Muscle of back (tissue), 13 donors: Measurements from ENCODE around the gene FBXO40. TPM values are rescaled to one million over a fixed set of nuclear protein-coding genes. Genes with fewer than 3 reads are reported as not detected.
"Not testable (repeated sequence)": the region's sequence is repeated elsewhere in the genome, so short reads cannot be mapped to it uniquely, and the experiment has no call there.

Source experiments
- DNase-seq, 3 donors: peaks; one replicate each; pipeline versions ENCODE4 v3.0.0 to v3.0.0-alpha.2; 2013
- long read RNA-seq, 9 donors: transcript quantifications; one replicate each; lab custom pipeline, GENCODE V29; 2026
- polyA plus RNA-seq, 10 donors: library from polyadenylated mRNA; unstranded; fragments of 120-200 nt; gene quantifications; one replicate each; pipeline ENCODE4 v1.2.1, GENCODE V29; 2013; ENCODE audit not compliant: insufficient read length in 10 of 10

The FBXO40 gene, protein sequence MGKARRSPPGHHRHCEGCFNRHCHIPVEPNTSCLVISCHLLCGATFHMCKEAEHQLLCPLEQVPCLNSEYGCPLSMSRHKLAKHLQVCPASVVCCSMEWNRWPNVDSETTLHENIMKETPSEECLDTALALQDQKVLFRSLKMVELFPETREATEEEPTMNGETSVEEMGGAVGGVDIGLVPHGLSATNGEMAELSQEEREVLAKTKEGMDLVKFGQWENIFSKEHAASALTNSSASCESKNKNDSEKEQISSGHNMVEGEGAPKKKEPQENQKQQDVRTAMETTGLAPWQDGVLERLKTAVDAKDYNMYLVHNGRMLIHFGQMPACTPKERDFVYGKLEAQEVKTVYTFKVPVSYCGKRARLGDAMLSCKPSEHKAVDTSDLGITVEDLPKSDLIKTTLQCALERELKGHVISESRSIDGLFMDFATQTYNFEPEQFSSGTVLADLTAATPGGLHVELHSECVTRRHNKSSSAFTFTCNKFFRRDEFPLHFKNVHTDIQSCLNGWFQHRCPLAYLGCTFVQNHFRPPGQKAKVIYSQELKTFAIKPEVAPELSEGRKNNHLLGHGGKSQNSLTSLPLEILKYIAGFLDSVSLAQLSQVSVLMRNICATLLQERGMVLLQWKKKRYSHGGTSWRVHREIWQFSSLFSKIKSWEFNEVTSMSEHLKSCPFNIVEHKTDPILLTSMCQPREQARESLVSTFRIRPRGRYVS
- 1 to 10 TPM; 2.0 to 5.1 (median 2.4) TPM for polyA plus RNA-seq
- long read RNA-seq, donor 1, full-length matches to known transcripts: 1 of 1 reads
- long read RNA-seq, donor 1, partial matches to known transcripts: 0 of 1 reads
- long read RNA-seq, donor 1, other reads (novel, unspliced or antisense): 0 of 1 reads
- long read RNA-seq, donor 2: 0 reads
- long read RNA-seq, donor 3: 0 reads
- long read RNA-seq, donor 4: 0 reads
- long read RNA-seq, donor 5: 0 reads
- long read RNA-seq, donor 6: 0 reads
- long read RNA-seq, donor 7: 0 reads
- long read RNA-seq, donor 8: 0 reads
- long read RNA-seq, donor 9: 0 reads

- DNase-seq: peak in 2 of 3 donors; percentile 5 to 9
Measured at GRCh38 chr3:121592856-121593702, at the start of gene FBXO40. TSS of gene FBXO40 (plus strand) at chr3:121593379. CDS start at chr3:121620576, 27,197 bp downstream.

DNA sequence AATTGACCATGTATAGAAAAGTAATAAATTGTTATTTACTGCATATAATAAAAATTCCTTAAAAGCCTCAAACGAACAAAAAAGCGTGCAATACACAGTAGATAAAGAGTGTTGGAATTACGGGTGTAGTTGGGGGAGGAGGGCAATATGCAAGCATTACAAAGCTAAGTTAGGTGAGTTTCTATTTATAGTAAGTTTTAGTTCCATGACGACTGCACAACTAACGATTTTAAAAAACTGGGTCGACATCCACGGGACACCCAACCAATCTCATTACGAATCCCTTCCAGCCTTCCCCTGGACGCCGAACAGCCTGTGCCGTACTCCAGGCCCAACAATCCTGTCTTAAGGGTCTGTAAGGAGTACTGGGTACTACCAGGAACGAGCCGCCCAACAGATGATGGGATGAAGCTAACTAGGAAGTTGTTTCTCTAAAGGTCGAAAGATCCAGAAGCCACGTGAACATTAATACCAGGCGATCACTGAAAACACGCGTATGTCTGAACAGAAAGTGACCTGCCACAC, 48.1 kb upstream of the FBXO40 start:
- peak in 1 of 3 donors; percentile 0 for DNase-seq

DNA sequence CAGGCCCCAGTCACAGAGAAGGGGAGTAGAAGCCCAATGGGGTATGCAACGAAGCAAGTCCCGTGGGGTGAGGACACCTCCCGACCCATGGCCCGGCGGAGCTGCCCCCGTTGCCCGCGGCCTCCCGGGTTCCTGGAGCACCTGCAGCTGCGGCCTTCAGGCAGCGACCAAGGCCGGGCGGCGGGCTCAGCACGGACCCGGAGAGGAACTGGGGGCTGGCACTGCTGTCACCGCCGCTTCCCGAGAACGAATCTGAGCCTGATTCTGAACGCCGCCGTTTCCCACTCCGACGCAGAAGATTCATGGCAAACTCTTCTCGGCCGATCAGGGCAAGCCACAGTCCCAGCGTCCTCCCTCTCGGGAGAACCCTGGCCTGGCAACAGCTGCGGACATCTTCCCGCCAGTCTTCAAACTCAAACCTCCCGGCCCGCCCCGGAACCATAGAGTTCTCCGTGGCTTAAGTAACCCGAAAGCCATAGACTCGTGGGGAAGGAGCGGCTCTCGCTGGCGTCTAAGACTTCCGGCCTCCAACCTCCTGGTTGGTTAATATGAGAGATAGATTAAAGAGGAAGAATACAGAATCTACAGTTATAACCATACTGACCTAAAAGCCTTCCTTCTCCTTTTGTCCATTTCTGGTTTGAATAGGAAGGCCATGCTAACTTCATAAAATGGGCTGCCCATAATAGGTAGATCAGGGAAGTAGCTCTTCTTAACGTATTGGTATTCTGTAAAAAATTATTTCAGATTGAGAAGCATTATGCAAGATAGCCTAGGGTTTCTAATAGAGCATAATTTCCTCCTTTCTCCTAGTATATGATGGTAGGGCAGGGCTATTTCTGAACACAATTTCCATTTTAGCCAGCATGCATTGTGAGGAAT, 47.4 kb upstream of the FBXO40 start, which contains the start of gene POLQ:
Gene POLQ (minus strand): TSS at position 415 of the 882 bp plus-strand sequence. CDS start 111 bp downstream, at position 304.
- DNase-seq: peak; percentile 94 to 97 (median 95)

DNA sequence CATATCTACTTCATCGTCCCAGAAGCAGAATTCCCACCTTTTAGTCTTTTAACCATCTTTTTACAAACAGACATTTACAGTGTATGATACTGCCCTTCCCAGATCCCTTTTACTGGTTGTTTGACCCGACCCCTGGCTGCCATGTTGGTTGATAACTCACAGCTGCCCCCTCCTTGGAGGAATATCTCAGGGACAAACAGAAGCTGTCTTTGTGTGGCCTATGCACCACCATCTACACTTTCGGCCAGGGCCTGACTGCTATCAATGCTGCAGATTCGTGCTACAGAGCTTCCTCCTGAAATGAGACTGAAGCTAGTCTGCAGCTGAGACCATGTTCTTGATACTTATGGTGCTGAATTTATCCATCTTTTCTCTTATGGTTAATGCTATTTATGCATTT, 40.8 kb upstream of the FBXO40 start:
- DNase-seq: no peak

DNA sequence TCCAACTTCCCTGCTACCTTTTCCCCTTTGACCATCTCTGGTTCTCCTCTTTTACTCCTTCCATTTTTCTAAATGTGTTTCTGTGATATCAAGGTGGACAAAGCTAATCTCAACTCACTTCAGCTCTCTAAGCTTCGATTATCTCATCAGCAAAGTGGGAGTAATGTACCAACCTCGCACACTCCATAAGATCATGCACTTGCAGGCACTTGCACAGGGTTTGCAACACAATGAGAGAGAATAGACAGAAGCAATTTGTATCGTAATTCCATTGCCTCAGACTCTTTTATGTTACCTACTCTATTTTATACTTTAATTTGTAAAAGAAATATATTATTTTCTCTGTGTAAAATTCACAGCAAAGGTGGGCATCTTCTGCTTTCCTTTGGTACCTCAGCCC, 40.4 kb upstream of the FBXO40 start:
- DNase-seq: no peak

DNA sequence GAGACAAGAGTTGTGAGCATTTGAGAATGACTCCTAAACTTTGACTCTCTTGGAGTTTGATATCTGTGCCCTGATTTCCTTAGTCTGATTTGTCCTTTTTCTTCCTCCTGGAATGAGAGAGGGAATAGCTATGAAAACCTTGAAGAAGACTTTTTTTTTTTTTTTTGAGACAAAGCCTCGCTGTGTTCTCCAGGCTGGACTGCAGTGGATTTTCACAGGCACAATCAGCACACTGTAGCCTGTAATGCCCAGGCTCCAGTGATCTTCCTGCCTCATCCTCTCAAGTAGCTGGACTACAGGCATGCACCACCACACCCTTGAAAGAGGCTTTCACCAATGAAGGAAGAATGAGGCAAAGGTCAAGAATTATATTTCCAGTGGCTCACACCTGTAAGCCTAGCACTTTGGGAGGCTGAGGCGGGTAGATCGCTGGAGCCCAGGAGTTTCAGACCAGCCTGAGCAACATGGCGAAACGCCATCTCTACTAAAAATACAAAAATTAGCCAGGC, 35.7 kb upstream of the FBXO40 start:
- no peak for DNase-seq

DNA sequence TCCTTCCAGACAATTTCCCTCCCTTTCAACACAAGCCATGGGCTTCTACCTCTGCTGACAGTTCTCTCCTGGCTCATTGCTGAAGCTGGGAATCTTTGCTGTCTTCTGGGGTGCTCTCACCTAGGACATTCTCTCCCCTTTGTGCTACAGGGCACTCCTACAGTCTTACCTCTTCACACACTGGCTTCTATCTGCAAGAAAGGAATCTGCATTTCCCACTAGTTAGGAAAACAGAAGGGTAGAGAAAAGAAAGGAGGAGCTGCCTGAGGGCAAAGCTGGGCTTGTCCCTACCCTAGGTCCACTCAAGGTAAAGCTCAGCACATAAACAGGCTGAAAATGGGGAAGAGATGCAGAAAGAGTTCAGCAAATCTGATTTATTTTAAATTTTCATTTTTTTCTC, 31.0 kb upstream of the FBXO40 start:
- no peak for DNase-seq

DNA sequence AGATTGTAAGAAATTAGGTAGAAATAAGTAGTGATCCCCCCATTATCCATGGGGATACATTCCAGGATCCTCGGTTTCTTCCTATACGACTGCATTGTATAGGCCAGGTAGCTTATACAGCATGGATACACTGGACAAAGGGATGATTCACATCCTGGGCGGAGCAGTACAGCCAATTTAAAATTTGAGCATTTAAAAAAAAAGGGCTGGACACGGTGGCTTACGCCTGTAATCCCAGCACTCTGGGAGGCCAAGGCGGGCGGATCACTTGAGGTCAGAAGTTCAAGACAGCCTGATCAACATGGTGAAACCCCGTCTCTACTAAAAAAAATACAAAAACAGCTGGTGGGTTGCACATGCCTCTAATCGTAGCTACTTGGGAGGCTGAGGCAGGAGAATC, 26.4 kb upstream of the FBXO40 start:
- DNase-seq: no peak

GRCh38 chr3:121567649-121568048, 25.5 kb upstream of the FBXO40 start, which contains the start of gene ARGFX:
TSS of gene ARGFX (plus strand) at chr3:121567949. CDS start at chr3:121570714, 2,765 bp downstream.
- DNase-seq: no peak

DNA sequence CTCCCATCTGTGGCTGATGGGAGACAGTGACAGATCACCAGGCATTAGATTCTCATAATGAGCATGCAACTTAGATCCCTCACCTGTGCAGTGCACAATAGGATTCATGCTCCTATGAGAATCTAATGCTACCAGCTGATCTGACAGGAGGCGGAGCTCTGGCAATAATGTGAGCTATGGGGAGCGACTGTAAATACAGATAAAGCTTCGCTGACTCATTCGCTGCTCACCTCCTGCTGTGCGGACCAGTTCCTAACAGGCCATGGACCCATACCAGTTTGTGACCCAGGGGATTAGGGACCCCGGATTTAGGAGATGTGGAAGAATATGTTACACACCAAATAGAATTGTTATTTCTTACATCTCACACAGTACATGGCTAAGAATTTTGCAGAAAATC, 18.7 kb upstream of the FBXO40 start:
- DNase-seq: no peak

DNA sequence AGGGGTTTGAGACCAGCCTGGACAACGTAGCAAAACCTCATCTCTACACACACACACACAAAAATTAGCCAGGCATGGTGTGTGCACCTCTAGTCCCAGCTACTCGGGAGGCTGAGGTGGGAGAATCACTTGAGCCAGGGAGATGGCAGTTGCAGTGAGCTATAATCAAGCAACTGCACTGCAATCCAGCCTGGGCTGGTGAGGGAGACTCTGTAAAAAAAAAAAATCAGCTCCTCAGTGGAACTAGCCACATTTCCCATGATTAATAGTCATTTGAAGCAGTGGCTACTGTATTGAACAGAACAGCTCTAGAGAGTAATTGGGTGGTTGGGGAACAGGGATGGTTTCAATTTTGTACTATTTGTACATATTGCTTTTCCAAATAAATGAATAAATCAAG, 11.5 kb upstream of the FBXO40 start:
- DNase-seq: no peak

DNA sequence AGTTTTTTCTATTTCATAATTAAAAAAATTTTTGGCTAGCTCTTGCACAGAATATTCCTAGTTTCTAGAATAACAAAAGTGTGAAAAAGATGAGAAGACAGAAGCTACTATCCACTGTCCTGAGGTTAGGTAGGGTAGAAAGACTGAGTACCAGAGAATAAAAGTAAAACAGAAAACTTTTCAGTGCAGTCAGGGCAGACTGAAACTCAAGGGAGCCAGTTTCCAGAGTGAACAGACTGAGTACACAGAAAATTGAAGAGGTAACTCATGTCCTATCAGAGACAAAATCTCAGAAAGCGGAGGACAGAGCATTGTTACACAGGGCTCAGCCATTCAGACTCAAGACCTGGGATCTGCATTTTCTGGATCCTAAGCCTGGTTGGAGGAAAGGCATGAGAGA, 8.8 kb upstream of the FBXO40 start:
- DNase-seq: no peak

- DNase-seq: not testable (repeated sequence)
Measured at GRCh38 chr3:121593806-121594205, 627 bp downstream of the FBXO40 start.

DNA sequence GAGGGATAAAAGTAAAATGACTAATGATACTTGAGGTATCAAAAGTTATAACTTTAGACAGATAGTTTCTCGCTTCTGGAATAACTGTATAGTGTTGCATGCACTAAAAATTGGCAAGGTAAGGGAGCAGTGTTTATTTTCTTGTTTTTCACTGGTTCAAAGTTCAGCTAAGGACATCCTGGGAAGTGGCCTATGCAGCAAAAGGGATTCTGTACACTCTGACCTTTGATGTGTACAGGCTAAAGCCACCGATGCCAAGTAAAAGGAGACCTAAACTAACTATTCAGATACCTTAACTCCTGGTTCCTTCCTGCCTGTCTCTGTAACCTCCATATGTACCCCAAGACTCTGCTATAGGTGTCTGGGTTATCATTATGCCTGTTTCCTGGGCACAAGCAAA, 1.7 kb downstream of the FBXO40 start:
- no peak for DNase-seq

DNA sequence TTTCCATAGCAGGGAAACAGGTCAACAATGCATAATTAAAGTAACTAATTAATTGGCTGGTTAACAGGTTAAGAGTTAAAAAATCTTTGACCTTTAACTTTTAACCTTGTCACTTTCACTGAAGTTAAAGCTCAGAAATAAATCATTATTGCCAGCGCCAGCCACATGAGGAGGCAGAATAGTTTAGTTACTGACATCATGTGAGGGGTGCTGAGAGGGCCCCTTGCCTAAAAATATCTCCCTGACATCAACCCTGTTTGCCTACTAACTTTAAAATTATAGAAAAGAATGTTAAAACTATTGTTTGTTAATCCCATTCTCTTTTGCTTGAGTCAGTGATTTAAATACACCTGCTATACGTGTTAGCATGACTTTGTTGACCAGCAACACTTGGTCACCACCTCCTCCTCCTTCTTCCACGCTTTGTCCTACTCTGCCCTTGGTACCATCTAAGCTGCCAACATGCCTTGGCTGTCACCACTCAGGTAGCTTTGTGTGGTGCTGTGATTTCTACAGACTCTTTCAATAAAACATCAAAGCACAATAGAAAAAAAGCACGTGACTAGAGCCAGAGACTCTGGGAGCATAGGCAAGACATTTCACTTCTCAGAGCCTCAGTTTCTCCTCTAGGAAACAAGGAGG, 2.7 kb downstream of the FBXO40 start:
- no peak for DNase-seq

DNA sequence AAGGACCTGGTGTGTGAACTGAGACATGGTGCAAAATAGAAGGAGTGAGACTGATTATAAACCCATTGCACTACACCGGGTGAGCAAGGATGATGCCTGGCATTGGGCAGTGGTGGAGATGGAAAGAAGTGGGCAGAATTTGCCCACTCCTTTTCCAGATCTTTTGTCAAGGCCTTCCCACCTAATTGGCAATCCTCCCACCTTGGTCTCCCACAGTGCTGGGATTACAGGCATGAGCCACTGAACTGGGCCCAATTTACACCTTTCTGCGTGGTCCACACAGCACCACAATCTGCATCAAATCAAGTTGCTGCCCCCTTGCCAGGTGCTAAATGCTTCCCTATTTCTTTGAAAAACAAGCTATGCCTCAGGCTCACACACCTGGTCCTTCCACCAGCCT, 5.4 kb downstream of the FBXO40 start:
- DNase-seq: no peak

DNA sequence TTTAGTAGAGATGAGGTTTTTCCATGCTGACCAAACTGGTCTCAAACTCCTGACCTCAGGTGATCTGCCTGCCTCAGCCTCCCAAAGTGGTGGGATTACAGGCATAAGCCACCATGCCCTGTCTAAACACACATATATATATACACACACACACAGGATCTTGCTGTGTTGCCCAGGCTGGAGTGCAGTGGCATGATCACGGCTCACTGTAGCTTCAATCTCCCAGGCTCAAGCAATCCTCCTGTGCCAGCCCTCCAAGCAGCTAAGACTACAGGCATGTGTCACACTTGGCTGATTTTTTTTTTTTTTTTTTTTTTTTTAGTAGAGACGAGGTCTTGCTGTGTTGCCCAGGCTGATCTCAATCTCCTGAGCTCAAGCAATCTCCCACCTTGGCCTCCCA, 6.7 kb downstream of the FBXO40 start:
- not testable (repeated sequence) for DNase-seq

DNA sequence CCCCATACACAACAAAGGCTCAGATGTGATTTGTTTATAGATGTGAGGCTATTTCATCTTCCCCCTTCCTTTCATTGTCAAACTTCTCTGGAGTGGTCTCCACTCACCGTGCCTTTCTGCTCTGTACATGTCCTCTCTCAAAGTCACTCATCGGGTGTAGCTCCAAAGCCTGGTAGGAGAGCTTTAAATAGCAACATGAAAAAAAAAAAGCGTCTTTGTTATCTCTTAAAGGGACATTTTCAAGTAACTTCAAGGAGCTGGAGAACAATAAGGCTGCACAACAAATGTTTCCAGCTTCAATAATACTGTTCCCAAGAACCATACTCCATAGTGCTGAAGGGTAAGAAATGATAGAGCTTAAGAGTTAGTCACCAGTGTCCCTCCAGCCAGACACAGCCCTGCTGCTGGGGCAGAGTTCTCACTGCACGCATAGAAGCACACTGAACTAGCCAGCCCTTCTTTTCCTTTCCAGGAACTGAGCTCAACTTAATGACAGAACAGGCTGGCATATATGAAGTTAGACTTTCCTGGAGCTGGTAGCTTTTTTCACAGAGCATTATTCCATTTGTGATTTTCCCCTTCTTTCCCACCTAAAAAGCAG, 8.1 kb downstream of the FBXO40 start:
- DNase-seq: peak in 1 of 3 donors; percentile 2

DNA sequence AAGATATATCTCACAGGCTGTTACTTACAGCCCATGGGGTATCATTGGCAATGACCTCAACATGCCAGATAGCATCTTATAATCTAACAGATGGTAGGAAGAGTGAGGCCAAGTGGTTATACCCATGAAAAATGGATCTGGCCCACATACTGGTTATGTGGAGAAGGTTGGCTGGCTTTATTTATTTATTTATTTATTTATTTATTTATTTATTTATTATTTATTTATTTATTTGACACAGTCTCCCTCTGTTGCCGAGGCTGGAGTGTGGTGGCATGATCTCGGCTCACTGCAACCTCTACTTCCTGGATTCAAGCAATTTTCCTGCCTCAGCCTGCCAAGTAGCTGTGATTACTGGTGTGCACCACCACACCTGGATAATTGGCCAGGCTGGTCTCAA, 11.6 kb downstream of the FBXO40 start:
- DNase-seq: no peak
